Brain pericyte (primary cell): ENCODE results near the gene OXCT2.

ENCODE experiments used
- DNase-seq: peaks from one replicate; pipeline ENCODE4 v3.0.0-alpha.2; 2012; ENCODE audit warnings: low read depth, low spot score

Gene OXCT2

DNA sequence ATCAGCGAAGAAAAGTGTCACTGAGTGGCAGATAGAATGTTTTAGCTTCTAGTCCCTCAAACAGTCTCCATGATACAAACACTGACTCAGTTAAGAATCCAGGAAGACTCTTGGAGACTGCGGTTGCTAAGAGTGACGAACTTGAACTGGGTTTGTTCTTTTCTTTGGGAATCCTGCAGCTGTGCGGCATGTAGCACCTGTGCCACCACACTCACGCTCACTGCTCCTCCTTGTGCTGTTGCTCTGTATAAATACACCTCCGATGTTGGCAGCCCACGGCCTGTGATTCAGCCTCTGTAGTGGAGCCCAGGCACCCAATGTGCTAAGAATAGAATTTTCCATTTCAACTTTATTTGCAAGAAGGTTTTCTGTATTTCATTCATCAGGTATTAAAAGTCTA, 38.0 kb downstream of the OXCT2 start:
- no peak for DNase-seq

- DNase-seq, result no peak
These were observed 38.4 kb downstream of the OXCT2 start for GRCh38 chr1:39732730-39733129.

- no peak for DNase-seq
These were observed 41.3 kb downstream of the OXCT2 start for GRCh38 chr1:39729842-39730241.

DNA sequence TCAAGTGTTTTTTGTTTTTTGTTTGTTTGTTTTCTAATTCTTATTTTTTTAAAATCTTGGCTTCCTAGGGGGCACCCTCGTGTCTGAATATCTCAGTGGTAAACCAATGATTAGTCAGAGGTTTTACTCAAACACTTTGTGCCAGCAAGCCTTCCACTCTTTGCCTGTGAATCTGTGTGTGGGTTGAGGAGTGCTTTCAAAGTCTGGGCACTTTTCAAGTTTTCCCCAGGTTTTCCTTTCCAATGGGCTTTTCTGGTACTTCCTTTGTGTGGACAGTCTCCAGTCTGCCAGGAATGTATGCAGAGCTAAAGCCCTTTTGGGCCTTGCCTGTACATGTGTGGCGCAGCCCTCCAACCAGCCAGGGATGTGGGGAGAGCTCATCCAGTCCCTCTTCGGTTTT, 42.1 kb downstream of the OXCT2 start:
- no peak for DNase-seq

DNA sequence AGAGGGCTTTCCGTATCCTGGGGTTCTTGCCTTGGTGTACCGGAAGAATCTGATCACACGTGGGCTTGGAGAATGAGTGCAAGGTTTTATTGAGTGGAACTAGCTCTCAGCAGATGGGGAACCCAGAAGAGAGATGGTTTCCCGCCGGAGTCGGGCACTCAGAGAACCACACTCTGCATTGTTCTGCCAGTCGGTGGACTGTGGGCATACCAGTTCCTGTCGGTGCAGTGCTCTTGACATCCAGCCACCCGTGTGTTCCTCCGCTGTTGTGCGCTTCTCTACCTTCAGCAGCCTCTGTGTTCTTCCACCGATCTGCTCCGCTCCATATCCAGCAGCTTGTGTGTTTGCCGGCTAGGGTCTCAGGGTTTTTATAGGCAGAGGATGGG, 43.2 kb downstream of the OXCT2 start:
- DNase-seq, result no peak

DNA sequence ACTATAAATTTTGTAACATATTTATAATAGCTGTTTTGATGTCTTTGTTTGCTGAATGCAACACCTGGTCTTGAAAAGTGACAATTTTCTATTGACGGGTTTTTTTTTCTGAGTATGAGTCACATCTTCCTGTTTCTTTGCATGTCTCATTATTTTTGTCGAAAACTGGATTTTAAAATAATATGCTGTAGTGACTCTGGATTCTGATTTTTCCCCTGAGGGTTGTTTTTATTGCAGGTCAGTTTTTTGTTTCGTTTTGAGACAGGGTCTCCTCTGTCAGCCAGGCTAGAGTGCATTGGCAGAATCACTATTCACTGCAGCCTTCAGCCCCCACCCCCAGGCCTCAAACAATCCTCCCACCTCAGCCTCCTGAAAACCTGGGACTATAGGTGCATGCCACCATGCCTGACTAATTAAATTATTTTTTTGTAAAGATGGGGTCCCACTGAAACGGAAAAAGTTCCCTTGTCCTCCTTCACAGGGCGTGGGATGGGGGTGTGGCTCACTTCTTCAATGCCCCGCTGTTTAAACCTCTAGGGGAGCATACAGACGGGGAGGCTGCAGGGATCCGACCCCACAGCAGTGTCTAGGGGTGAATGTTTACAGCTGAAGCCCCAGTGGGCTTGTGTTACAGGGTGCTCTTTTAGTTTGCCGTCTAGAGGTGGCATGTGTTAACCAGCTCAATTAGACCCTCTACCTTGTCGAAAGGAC, 43.8 kb downstream of the OXCT2 start:
- DNase-seq, result no peak

GRCh38 chr1:39726600-39726999, 44.5 kb downstream of the OXCT2 start:
- no peak for DNase-seq

- DNase-seq, result no peak
These were observed 48.7 kb downstream of the OXCT2 start for GRCh38 chr1:39722495-39722894.

- no peak for DNase-seq
These were observed 49.5 kb downstream of the OXCT2 start for GRCh38 chr1:39721664-39722063.

- DNase-seq, result peak; percentile 20
These were observed 50.8 kb downstream of the OXCT2 start for GRCh38 chr1:39720094-39720999.
